GM12892 (cell line): ENCODE measurements around the gene SLC9A4.

Experiments
- POLR2A ChIP-seq: IDR thresholded peaks from 2 replicates; pipeline ENCODE4 v1.6.1; 2011; ENCODE audit warnings: low read depth, low read length, control low read depth
- POLR2AphosphoS5 ChIP-seq: IDR thresholded peaks from 2 replicates; pipeline ENCODE4 v1.6.1; 2011; ENCODE audit warnings: low read depth, low read length, control low read depth
- TAF1 ChIP-seq: IDR thresholded peaks from 2 replicates; pipeline ENCODE4 v1.6.1; 2011; ENCODE audit warnings: low read depth, mild to moderate bottlenecking, control low read depth, low read length, borderline replicate concordance

- TF ChIP-seq POLR2A (no peak), POLR2AphosphoS5 (no peak), TAF1 (no peak)
These were observed 35.9 kb upstream of the SLC9A4 start for GRCh38 chr2:102437122-102437521.
